ENCODE data around the gene OTUD1.
"Not testable (repeated sequence)": the region's sequence is repeated elsewhere in the genome, so short reads cannot be mapped to it uniquely, and the experiment has no call there.

OTUD1 gene, protein sequence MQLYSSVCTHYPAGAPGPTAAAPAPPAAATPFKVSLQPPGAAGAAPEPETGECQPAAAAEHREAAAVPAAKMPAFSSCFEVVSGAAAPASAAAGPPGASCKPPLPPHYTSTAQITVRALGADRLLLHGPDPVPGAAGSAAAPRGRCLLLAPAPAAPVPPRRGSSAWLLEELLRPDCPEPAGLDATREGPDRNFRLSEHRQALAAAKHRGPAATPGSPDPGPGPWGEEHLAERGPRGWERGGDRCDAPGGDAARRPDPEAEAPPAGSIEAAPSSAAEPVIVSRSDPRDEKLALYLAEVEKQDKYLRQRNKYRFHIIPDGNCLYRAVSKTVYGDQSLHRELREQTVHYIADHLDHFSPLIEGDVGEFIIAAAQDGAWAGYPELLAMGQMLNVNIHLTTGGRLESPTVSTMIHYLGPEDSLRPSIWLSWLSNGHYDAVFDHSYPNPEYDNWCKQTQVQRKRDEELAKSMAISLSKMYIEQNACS

DNA sequence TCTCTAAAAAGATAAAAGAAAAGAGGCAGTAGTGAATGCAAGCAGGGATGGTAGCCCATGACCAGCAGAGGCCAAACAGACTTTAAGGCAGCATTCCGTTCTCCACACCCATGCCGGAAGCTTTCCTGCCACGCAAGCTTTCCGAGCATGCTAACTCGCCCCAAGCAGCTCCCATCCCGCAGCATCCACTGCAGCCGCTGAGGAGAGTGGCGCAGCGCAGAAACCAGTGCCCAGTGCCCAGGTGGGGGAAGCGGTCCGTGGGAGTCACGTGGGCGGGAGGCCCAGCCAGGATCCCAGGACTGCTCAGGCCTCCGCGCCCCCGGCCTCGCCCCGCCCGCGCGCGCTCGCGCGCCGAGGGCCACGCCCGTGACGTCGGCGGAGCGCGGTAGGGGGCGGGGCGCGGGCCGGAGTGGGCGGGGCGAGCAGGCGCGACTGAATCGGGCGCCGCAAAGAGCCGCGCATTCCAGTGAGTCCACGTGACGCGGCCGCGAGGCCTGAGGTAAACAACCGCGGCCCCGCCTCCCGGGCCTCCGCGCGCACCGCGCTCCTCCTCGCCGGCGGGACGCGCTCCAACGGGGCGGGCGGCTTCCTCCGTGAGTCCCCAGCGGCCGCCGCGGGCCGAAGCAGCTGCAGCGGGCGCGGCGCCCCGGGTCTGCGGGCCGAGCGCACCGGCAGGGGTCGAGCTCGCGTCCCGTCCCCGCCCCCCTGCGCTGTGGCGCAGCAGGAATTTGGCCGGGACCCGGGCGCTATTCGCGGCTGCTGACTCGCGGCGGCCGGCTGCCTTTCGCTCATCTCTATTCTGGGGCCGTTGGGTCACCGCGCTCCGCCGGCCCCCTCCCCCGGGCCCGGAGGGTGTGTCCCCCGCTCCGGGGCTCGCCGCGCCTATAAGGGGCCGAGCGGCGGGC, at the start of gene OTUD1:
Gene OTUD1, plus strand, starts transcription at position 529 of the 905 bp plus-strand sequence. CDS start 383 bp downstream, outside the sequence.
- peak; percentile 88 for DNase-seq (ENCODE audit: low read depth)

DNA sequence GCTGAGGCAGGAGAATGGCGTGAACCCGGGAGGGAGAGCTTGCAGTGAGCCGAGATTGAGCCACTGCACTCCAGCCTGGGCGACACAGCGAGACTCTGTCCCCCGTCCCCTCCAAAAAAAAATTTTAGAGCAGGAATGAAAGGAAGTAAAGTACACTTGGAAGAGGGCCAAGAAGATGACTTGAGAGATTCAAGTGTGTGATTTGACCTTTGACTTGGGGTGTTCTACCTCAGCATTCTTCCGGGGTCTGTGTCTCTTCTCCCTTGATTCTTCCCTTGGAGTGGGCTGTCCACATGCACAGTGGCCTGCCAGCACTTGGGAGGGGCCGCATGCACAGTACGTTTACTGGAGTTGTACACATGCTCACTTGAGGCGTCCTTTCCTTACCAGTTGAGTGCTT, 48.5 kb upstream of the OTUD1 start:
- not testable (repeated sequence) for DNase-seq (ENCODE audit: low read depth)

DNA sequence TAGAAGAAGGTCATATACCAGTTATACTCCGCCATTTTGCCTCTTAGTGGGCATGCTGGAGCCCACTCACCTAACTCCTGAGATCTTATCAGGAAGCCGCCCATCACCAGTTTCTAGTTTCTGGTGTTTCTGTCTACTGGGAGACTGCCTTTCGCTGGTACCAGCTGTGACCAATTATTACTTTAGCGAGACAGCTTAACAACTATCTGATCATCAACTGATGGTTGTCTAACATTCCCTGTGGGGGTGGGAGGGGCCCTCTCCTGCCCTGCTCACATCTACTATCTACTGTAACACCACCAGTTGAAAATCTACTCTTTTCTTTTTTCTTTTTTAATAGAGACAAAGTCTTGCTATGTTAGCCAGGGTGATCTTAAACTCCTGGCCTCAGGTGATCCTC, 48.1 kb upstream of the OTUD1 start:
- DNase-seq (ENCODE audit: low read depth): no peak

DNA sequence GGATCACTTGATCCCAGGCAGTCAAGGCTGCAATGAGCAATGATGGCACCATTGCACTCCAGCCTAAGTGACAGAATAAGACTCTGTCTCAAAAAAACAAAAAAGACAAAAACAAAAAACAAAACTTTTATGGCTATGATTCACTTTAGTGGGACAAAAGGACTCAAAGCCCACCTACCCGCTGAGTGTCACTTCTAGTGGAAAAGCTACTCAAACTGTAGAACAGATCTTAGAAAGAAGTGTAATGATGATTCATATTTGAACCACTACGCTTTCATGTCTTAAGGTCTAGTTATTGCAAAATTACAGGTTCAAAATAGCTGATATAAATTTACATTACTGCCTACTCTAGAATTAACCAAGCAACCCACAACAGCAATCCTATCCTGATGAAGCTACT, 47.1 kb upstream of the OTUD1 start:
- DNase-seq (ENCODE audit: low read depth): peak; percentile 37

DNA sequence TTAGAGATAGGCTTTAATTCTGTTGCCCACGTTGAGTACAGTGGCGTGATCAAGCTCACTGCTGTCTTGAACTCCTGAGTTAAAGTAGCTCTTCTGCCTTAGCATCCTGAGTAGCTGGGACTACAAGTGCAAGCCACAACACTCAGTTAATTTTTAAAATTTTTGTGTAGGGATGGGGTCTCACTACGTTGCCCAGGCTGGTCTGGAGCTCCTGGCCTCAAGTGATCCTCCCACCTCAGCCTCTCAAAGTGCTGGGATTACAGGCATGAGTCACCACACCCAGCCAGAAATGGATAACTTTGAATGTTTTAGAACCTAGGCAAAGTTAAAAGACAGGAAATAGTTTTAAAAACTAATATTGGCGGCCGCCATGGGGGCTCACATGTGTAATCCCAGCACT, 43.9 kb upstream of the OTUD1 start:
- DNase-seq (ENCODE audit: low read depth): no peak

DNA sequence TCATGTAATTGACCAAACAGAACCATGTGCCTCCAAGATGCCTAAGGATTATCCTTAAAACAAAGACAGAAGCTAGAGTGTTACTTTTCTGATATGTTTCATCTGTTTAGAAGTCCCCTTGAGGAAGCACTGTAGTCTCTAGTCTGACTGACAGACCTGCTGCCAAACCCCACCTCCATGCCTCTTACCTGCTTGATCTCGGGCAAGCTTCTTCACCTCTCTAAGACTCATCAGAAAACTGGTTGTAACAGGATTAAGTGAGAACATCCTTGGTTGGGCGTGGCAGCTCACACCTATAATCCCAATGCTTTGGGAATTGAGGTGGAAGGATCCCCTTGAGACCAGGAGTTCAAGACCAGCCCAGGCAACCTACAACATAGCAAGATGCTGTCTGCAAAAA, 42.2 kb upstream of the OTUD1 start:
- no peak for DNase-seq (ENCODE audit: low read depth)

DNA sequence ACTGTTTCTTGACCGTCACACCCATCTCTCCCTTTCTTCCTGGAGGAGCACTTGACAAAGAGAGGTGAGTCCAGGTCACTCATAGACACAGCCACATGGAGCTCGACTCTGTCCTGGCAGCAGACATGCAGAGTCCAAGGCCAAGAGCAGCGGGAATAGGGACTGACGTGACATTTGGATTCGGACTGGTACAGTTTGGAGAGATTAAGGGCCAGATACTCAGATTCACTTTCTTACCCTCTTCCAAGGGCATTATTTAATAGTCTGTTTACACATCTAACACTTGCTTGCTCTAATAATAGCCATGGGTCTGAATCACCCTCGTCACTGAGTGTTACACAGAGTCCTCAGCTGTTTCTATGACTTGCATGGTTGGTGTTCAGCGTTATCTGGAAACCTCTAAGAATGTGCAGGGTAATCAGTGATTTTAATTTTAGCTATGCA, 39.2 kb upstream of the OTUD1 start:
- DNase-seq (ENCODE audit: low read depth): peak; percentile 95

DNA sequence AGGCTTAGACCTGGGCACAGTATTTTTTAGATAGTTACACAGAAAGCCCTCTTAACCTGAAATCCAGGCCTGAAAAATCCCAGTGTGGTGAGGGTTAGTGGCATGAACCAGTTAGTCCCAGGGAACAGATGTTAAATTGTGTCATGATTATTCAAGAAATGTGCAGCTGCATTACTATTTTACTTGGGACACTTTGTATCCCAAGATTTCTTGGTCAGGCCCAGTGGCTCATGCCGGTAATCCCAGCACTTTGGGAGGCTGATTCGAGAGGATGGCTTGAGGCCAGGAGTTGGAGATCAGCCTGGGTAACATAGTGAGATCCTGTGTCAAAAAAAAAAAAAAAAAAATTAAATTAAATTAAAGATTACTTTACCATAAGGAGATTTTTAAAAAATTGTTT, 36.0 kb upstream of the OTUD1 start:
- no peak for DNase-seq (ENCODE audit: low read depth)

DNA sequence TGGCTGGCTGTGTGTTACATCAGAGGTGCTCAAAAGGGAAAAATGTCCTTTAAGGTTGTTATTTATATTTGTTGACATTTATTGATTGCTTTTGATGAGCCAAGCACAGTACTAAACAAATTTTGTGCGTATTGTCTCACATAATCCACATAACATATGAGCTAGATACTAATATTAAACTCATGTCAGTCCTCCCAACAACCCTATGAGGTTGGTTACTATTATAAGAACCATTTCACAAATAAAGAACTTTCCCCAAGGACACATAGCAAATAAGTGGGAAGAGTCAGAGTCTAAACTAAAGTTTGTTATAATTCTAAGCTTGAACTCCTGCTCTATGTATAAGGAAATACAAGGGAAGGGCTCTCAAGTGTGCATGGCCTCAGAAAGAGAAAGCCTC, 35.6 kb upstream of the OTUD1 start:
- DNase-seq (ENCODE audit: low read depth): no peak

DNA sequence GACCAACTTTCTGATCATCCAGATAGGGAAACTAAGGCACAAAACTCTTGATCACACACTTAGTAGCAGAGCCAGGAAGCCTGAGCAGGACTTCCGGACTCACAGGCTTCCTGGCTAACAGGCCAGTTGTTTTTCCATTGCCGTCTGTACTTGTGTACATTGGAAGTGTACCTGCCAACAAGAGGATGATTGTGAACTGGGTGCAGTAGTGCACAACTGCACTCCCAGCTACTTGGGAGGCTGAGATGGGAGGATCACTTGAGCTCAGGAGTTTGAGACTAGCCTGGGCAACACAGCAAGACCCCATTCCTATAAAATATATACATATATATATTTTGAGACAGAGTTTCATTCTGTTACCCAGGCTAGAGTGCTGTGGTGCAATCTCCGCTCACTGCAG, 35.2 kb upstream of the OTUD1 start:
- no peak for DNase-seq (ENCODE audit: low read depth)

DNA sequence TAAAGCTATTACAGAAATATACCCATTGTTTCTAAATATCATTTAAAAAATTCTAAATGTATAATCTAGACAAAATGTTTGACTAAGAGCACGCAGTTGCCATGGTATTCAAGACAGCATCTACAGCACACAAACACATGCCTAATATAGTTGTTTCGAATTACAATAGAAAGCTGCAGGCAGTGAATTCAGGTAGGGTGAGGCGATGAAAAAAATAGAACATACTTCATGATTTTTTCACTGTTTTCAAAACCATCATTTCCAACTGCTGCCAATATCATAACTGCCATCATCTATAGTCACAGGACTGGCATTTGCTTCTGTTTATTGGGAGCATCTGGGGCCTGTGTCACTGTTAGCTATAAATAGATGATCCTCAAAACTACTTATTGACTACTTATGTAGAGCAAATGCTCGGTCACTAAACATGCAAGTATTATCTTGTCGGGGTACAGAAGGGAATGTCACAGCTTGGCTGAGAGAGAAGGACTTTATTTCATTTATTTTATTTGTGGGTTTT, 34.4 kb upstream of the OTUD1 start:
- DNase-seq (ENCODE audit: low read depth): no peak

DNA sequence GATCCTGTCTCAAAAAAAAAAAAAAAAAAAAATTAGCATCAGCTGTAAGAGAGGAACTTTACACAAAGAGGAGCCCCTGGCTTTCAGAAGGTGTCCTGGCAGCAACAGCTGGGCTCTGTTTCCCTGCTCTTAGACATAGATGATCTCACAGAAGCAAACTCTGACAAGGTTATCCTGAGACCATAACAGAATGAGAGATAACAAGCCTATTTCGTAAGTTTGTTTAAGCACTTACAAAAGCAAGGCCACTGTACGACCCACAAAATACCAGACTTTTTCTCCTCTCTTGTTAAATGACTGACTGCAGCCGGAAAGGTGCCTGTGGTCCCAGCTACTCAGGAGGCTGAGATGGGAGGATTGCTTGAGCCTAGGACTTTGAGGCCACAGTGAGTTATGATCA, 33.3 kb upstream of the OTUD1 start:
- DNase-seq (ENCODE audit: low read depth): peak; percentile 97

DNA sequence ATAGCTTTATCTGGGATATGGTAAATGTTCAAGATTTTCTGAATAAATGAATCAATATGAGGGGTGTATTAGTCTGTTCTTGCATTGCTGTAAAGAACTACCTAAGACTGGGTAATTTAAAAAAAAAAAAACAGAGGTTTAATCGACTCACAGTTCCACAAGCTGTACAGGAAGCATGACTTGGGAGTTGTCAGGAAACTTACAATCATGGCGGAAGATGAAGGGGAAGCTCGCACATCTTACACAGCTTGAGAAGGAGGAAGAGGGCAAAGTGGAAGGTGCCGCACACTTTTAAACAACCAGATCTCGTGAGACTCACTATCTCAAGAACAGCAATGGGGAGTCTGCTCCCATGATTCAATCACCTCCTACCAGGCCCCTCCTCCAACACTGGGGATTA, 32.5 kb upstream of the OTUD1 start:
- DNase-seq (ENCODE audit: low read depth): no peak

DNA sequence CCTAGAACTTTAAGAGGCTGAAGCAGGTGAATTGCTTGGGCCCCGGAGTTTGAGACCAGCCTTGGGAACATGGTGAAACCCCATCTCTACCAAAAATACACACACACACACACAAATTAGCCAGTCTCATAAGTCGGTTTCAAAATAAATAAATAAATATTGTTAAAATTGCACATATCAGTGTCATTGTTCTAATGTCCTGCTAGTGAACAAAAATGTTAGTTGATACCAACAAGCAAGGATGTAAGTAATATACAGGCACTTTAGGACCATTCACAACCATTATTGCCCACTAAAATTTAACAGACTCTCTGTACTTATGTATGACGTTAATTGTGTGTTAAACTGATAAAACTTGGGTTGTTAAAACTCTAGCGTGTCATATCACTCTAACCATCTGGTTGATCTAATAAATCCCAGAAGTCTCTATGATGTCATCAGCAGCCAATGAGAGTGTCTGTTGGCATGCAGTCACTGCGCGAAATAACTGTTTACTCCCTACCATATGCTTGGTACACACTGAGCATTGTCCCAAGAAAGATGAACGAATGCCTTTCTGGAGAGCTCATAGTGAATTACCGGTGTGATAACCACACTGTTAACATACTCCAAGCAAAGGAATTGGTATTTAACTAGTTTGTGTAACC, 30.4 kb upstream of the OTUD1 start:
- peak; percentile 48 for DNase-seq (ENCODE audit: low read depth)

DNA sequence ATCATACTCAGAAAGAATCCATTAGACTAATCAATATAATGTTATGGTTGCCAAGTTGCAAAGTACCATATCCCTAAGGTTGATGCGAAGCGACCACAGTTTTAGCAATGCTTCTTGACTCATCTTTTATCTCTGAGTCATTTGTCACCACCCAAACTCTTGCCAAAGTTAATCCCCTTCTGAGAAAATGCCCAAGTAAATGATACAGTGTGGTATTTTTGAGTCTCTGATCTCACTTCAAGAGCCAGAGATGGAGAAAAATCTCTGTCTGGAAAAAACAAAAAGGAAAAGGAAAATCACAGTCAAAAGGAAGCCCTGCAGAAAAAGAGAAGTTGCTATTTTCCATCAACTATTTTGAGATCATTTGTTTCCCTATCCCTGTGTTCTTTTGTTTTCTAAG, 26.7 kb upstream of the OTUD1 start:
- peak; percentile 80 for DNase-seq (ENCODE audit: low read depth)

DNA sequence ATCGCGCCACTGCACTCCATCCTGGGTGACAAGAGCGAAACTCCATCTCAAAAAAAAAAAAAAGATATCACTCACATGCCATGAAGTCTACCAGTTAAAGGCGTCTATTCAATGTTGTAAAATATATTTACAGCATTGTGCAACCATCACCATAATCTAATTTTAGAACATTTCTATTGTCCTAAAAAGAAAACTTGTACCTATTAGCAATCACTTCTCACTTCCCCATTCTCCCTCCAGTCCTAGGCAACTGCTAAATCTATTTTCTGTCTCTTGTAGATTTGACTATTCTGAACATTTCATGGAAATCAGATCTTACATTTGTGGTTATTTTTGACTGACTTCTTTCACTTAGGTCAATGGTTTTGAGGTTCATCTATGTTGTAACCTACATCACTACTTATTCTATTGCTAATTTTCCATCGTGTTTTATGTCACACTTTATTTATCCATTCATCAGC, 25.2 kb upstream of the OTUD1 start:
- DNase-seq (ENCODE audit: low read depth): no peak

DNA sequence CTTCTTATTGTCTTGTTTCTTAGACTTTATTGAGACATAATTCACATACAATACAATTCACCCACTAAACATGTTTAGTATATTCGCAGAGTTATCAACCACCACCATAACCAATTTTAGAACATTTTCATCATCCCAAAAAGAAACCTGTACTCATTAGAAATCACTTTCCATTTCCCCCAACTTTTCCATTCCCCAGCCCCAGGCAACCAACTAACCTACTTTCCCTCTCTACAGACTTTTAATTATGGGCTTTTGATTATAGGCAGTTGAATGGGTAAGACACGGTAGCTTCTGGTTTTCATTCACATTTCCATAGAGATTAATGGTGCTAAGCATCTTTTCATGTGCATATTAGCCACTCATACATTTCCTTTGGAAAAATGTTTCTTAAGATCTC, 24.2 kb upstream of the OTUD1 start:
- DNase-seq (ENCODE audit: low read depth): no peak

DNA sequence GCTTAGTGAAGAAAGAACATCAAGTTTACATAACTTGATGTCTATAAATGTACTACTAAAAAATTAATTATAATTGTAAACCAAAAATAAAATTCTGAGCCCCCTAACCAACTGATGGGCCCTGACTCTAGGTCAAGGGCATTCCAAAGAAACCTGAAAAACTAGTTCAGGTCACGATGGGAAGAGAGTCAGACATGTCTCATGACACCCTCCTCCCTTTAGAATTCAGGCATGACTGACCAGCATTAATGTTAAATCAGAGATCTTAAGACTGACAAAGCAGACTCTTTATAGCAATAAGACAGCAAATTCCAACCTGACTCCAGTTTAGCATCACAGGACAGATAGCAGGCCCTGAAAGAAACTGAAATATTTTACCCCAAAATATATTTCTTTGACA, 21.6 kb upstream of the OTUD1 start:
- no peak for DNase-seq (ENCODE audit: low read depth)

DNA sequence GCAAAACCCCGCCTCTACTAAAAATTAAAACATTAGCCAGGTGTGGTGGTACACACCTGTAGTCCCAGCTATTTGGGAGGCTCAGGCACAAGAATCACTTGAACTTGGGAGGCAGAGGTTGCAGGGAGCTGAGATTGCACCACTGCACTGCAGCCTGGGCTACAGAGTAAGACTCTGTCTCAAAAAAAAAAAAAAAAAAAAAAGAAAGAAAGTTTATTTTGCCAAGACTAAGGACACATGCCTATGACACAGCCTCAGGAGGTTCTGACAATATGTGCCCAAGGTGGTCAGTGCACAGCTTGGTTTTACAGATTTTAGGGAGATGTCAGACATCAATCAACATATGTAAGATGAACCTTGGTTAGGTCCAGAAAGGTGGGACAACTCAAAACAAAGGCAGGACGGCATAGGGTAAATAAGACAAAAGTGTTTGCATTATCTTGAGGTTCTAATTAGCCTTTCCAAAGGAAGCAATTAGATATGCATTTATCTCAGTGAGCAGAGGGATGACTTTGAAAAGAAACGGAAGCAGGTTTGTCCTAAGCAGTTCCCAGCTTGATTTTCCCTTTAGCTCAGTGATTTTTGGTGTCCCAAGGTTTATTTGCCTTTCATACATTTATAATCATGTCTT, 20.7 kb upstream of the OTUD1 start:
- no peak for DNase-seq (ENCODE audit: low read depth)

DNA sequence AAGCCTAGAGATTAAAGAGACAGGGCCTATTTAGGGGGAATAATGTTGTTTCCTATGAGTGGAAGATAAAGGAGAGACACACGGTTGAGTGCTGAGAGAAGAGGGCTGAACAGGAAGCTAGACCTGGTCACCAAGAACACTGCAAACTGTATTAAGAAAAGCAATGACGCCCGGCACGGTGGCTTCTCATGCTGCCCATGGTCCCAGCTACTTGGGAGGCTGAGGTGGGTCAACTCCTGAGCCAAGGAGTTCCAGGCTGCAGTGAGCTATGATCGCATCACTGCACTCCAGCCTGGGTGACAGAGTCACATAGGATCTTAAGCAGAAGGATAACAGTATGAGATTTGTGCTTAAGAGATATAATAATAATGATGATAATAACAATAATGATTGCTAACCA, 19.7 kb upstream of the OTUD1 start:
- no peak for DNase-seq (ENCODE audit: low read depth)

DNA sequence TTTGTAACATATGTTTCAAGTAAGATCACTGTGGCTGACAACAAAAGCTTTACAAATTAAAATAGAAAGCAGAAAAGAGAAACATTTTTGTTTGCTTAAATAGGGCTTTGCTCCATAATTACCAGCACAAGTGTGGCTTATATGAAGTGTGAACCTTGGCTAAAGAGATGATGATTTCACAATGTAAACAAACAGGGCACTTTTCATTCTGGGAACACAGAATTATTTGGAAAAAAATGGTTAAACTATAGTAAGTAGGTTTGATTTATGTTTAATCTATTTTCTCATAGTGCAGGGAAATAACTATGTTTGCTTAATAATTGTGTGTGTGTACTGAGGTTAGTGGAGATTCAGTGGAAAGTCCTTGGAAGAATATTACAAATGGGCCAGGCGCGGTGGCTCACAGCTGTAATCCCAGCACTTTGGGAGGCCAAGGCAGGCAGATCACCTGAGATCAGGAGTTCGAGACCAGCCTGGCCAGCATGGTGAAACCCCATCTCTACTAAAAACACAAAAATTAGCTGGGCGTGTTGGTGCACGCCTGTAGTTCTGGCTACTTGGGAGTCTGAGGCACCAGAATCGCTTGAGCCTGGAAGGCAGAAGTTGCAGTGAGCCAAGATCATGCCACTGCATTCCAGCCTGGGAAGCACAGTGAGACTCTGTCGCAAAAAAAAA, 19.1 kb upstream of the OTUD1 start:
- DNase-seq (ENCODE audit: low read depth): no peak

All from amniotic epithelial cell (primary cell).